Measurements from ENCODE around the gene BLID.
A peak's percentile ranks its signal among the peaks of the same experiment; 100 is the strongest.

BLID gene

GRCh38 chr11:122076512-122077120 is 39.4 kb downstream of the BLID start:
- DNase-seq = no peak

GRCh38 chr11:122075016-122075415 is 41.0 kb downstream of the BLID start:
- DNase-seq = no peak

GRCh38 chr11:122074022-122074421 is 42.0 kb downstream of the BLID start:
- no peak for DNase-seq

- DNase-seq = no peak
Observed at GRCh38 chr11:122071709-122072202, 44.3 kb downstream of the BLID start.

- peak; percentile 41 for DNase-seq
Observed at GRCh38 chr11:122069707-122070360, 46.2 kb downstream of the BLID start.

- no peak for DNase-seq
Observed at GRCh38 chr11:122068837-122069236, 47.2 kb downstream of the BLID start.

- no peak for DNase-seq
Observed at GRCh38 chr11:122068141-122068540, 47.9 kb downstream of the BLID start.

Measured in NCI-H1092 treated with DMSO at 0.1 percent for 48 hours (cell line).